Activated CD8-positive, alpha-beta memory T cell treated with anti-CD3 and anti-CD28 coated beads, Interleukin-2, amount 10 ng/mL, durations not matched to agents 7 days and 5 days (primary cell): Measurements from ENCODE around the gene TPSB2. TPM values are rescaled to one million over a fixed set of nuclear protein-coding genes. Genes with fewer than 3 reads are reported as not detected.

Experiments used
- total RNA-seq, 2 experiments: library from RNA; stranded (reverse); gene quantifications; one replicate each; pipeline ENCODE4 v1.2.3, GENCODE V29; 2021

TPSB2 gene
- total RNA-seq, 2 experiments from 2014 or later: not detected

Other genes with a start within 250 kb of the TPSB2 start
- gene SOX8, start 248.4 kb downstream of the TPSB2 start, total RNA-seq: under 1 TPM; 0.12 to 0.16 TPM
- gene SSTR5, start 157.4 kb downstream of the TPSB2 start, total RNA-seq: not detected
- not detected for gene C1QTNF8, start 133.9 kb downstream of the TPSB2 start, total RNA-seq
- gene CACNA1H, start 77.1 kb downstream of the TPSB2 start, total RNA-seq: 1 to 10 TPM in 1 of 2 experiments, under 1 TPM in 1; 0.37 to 1.3 TPM
- not detected for gene TPSG1, start 4.9 kb downstream of the TPSB2 start, total RNA-seq
- gene TPSAB1, start 10.5 kb upstream of the TPSB2 start, total RNA-seq: not detected
- not detected for gene TPSD1, start 25.9 kb upstream of the TPSB2 start, total RNA-seq
- gene UBE2I, start 79.5 kb upstream of the TPSB2 start, total RNA-seq: 100 to 1,000 TPM; 224 to 253 TPM
- gene BAIAP3, start 103.5 kb upstream of the TPSB2 start, total RNA-seq: under 1 TPM; 0.45 to 0.53 TPM
- 10 to 100 TPM; 52.9 to 57.8 TPM for gene TSR3, start 121.7 kb upstream of the TPSB2 start, total RNA-seq
- 10 to 100 TPM; 29.3 to 33.0 TPM for gene GNPTG, start 121.7 kb upstream of the TPSB2 start, total RNA-seq
- gene UNKL, start 184.5 kb upstream of the TPSB2 start, total RNA-seq: 10 to 100 TPM; 30.1 to 43.0 TPM
- gene UQCC4, start 190.6 kb upstream of the TPSB2 start, total RNA-seq: 10 to 100 TPM; 15.7 to 18.5 TPM
- gene PERCC1, start 200.9 kb upstream of the TPSB2 start, total RNA-seq: under 1 TPM in 1 of 2 experiments, not detected in 1; 0.33 TPM
- 1 to 10 TPM; 2.0 to 2.9 TPM for gene CCDC154, start 214.4 kb upstream of the TPSB2 start, total RNA-seq
- 10 to 100 TPM; 53.0 to 60.5 TPM for gene CLCN7, start 244.8 kb upstream of the TPSB2 start, total RNA-seq